HG03139 (cell line): ENCODE data around the gene CLEC4D.
A peak's percentile ranks its signal among the peaks of the same experiment; 100 is the strongest.
"Not testable (repeated sequence)": the region's sequence is repeated elsewhere in the genome, so short reads cannot be mapped to it uniquely, and the experiment has no call there.

Experiments
- ATAC-seq: cut with Tn5 transposase; IDR thresholded peaks from one replicate; pipeline ENCODE4 v1.9.1; 2021; ENCODE audit not compliant: unreplicated experiment

CLEC4D gene

GRCh38 chr12:8513256-8513655 is at the start of gene CLEC4D:
Gene CLEC4D (plus strand): TSS chr12:8513503. CDS start chr12:8513733, 230 bp downstream.
- no peak for ATAC-seq

- no peak for ATAC-seq
These were observed 47.9 kb upstream of the CLEC4D start for GRCh38 chr12:8465301-8465996.

DNA sequence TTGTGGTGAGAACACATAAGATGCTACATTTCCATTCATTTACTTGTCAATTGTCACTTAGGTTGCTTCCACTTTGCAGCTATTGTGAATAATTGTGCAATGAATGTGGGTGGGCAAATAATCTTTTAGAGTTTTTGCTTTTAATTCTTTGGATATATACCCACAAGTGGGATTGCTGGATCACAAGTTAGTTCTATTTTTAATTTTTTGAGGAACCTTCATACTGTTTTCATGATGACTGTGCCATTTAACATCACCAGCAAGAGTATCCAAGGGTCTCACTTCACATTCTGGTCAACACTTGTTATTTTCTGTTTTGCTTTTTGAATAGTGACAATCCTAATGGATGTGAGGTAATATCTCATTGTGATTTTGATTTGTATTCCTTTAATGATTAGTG is 47.1 kb upstream of the CLEC4D start:
- no peak for ATAC-seq

- ATAC-seq = no peak
These were observed 42.2 kb upstream of the CLEC4D start for GRCh38 chr12:8471090-8471489.

GRCh38 chr12:8475508-8476203 is 37.6 kb upstream of the CLEC4D start:
- ATAC-seq = no peak

DNA sequence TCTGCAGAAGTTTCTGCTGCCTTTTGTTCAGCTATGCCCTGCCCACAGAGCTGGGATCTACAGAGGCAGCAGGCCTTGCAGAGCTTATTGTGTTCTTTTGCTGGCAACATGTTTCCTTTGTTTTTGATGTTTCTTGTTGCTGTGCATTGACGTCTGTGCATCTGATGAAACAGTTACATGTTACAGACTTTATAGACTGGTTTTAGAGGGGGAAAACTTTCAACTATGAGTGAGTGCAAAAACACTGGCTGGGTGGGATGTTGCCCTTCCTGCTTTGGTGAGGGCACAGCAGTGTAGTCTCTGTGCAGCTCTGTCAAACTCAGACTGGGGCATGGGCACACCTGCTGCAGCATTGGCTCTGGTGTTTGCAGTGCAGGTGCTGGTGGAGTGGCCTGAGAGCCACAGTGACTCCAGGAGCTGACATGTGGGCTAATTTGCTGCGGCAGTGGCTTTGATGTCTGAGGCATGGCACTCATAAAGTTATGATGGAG is 30.7 kb upstream of the CLEC4D start:
- no peak for ATAC-seq

DNA sequence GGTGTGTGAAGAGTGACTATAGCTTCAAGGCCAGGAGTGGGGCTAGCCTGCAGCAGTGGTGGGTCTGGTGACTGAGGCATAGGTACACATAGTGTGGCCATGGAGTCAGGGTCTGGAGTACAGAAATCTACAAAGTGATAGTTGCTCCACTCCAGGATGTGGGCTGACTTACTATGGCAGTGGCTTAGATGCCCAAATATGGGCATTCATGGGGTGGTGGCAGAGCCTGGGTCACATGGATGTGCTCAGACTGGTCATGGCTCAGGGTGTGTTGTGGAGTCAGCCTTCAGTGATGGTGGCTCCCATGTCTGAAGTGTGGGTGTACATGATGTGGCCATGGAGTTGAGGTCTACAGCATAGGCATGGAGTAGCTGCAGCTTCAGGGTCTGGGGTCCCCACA is 30.2 kb upstream of the CLEC4D start:
- ATAC-seq = no peak

DNA sequence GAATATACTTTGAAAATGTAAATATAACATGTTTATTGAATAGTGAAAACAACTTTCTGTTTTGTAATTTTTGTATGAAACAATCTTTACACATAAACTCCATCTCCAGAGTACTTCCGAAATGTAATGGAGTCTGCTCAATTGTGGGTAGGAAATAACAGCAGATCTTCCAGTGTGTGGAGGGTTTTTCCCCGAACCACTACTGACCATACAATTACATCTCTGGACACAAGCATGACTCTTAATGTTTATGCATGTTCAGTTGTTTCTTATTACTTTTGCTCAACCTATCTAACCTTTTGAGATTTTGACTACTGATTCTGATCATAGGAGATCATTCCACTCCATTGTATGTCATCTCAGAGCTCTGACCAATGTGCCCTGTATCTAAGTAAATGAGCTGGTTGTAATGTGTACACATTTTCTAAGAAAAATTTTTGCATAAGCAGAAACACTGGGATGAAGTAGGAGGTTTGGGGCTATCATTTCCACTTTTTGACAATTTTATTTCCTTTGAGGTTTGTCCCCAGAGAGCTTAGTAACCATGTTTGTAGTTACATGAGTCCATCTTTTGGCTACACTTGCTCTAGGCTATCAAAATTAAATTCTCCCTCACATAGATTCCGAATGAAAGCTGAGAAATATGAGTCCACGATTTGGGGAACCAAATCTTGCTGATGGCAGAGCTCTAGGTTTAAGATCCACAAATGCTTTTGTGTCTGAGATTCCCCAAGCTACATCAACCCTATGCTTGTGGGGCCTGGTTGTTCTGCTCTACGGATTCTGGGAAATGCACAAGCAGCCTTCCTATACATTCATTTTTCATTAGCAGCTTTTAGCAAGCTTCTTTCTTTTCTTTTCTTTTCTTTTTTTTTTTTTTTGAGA is 21.4 kb upstream of the CLEC4D start:
- ATAC-seq = no peak

DNA sequence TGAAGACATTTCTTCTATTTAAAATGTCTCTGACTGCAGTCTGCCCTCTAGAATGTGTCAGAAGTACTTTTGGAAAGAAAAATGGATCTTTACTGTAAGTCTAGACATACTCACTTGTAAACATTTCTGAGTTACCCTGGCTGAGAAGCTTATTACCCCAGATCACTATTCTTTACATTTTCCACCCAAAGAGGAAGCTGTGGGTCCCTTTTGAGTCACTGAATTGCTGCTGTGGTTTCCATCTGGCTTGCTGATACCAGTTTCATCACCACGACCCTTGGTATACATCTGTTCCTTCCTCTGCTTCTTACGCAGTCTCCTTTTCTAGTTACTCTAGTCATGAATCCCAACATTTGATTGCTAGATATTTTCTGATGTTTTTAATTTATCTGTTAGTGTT is 20.2 kb upstream of the CLEC4D start:
- peak; percentile 97 for ATAC-seq

- ATAC-seq = not testable (repeated sequence)
These were observed 17.6 kb upstream of the CLEC4D start for GRCh38 chr12:8495671-8496070.

DNA sequence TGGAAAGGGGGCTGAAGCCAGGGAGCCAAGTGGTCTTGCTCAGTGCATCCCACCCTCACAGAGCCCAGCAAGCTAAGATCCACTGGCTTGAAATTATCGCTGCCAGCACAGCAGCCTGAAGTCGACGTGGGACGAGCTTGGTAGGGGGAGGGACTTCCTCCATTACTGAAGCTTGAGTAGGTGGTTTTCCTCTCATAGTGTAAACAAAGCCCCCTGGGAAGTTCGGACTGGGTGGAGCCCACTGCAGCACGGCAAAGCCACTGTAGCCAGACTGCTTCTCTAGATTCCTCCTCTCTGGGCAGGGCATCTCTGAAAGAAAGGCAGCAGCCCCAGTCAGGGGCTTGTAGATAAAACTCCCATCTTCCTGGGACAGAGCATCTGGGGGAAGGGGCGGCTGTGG is 17.2 kb upstream of the CLEC4D start:
- ATAC-seq = not testable (repeated sequence)

DNA sequence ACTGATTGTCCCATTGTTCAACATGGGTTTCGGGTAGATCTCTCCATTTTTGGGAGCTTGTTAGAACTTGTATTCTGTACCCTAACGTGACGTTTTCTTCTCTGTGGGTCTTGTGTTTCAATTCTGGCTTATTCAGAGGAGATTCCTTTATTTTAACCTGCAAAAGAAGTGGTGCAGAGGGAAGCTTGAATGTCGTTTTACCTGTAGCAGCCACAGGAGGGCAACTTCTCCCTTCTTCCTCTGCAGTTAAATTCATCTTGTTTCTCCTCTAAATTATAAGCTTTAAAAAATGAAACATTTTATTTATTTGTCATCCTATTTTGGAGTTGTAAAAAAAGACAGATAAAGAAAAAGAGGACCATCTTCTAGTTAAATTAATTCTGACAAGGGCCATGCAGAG is 13.7 kb upstream of the CLEC4D start:
- no peak for ATAC-seq

DNA sequence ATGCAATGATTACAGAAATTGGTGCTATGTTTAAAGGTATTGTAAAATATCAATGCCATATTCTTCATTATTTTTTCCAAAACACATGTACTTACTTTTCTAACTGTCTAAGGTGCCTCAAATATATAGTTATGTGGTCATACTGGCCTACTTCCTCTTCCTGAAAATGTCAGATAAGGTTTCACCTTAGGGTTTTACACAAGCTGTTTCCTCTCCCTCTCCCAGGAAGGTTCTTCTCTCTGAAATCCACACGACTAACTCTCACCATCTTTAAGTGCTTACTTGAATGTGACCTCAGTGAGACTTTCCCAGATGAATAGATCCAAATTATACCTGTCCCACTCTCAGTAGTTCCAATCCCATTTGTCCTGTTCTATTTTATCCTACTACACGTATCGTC is 11.6 kb upstream of the CLEC4D start:
- ATAC-seq = no peak

GRCh38 chr12:8504351-8504750 is 9.0 kb upstream of the CLEC4D start:
- ATAC-seq = no peak

GRCh38 chr12:8507596-8507995 is 5.7 kb upstream of the CLEC4D start:
- no peak for ATAC-seq

DNA sequence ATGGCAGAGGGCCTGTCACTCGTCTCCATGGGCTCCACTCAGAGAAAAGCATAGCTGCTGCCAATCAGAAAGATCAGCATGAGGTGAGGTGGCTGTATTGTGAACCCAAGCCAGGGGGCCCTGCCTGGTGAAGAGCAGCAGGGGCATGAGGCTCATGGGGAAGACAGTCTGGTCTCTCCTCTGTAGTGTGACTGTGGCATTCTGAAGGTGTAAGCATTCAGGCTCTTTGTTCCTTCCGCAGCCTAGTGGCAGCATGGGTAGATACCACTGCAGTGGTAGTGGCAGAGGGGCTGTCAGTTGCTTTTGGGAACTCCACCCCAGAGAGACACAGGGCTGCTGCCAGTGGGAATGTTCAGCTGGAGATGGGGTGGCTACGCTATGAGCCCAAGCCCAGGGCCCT is 5.1 kb upstream of the CLEC4D start:
- ATAC-seq = no peak

DNA sequence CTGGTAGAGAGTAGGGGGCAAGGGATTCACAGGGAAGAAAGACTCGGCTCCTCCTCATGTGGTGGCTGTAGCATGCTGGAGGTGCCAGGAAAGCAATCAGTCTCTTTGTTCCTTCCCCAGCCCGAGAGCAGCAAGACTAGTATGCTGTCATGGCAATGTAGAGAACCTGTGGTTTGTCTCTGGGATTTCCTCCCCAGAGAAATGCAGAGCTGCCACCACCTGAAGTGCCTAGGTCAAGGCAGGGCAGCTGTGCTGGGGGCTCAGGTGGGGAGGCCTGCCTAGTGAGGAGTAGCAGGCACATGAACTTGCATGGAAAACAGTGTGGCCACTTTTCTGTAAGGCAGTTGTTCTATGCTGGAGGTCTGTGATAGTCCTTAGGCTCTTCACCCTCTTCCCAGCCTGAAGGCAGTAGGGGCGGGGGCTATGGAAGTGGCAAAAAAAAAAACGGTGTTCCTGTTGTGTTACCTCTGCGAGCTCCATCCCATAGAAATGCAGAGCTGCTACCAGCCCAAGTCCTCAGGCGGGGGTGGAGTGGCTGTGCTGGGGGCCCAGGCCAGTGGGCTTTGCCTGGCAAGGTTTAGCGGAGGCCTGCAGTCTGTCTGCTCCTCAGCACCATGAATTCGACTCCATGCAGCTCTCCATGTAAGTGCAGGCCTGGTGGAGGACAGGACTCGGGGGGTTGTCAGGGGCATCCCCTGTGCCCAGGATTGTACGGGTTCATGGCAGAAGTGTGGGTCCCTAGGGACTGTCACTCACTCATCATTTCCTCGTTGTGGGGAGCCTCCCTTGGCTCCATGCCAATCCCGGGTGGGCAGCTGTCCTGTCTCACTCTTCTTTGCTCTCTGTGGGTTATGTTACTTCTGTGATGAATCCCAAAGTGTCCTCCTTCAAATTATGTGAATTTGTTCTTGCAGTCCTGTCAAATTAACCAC is 4.1 kb upstream of the CLEC4D start:
- ATAC-seq = no peak

DNA sequence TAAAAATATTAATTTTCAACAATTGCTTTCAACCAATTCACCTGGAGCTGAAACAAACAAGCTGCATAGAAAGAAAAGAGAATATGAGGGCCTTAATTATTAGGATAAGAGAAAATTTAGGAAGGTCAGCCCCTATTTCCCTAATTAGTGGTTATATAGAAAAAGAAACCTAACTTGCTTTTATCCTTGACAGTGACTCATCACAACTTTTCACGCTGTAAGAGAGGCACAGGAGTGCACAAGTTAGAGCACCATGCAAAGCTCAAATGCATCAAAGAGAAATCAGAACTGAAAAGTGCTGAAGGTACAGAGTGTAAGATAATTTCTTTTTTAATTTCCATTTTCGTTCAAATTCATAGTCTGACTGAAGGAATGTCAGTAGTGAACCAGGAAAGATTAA is 4.7 kb downstream of the CLEC4D start:
- ATAC-seq = no peak

GRCh38 chr12:8519171-8519570 is 5.9 kb downstream of the CLEC4D start:
- ATAC-seq = no peak
